NOMO-1 treated with dmso at 0.1 percent for 144 hours (cell line): Measurements from ENCODE around the gene DOK1.

Experiments
- DNase-seq: peaks from one replicate; lab custom pipeline; 2025; ENCODE audit not compliant: unreplicated experiment; lab: John Stamatoyannopoulos, UW

DOK1 gene

DNA sequence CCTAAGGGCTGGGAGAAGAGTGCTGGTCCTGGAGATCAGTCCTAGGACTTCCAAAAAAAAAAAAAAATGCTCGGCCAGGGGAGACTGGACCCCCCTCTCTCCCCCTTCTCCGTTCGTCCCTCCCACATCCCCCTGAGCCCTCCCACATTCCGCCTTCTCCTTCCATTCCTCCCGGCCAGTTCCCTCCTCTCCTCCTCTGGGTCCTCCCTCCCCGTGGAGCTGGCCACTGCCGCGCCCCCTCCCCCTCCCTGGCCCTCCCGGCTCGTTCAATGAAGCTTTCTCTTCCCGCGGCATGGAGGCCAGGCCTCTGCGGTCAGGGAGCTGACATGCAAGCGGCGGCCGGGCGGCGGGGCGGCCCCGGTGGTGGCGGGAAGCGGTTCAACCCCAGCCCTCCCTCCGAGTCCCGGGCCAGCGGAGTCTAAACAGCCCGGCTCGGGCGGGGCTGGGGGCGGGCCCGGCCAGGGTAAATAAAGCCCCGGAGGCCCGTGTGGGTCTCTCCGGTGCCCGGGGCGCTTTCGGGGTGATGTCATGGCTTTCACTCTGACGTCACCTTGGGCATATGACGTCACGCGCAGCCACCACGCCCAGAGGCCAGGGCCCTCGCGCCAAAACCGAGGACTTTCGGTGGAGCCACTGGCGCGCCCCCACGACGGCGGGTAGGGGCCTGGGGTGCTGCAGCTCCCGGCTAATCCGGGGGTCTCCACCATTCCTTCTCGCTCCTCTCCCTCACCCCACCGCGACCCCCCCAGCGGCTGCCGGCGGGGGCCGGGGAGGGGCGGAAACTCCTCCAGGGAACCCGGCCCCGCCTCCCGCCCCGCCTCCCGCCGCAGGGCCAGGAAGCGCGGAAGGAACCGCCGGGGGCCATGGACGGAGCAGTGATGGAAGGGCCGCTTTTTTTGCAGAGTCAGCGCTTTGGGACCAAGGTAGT, at the start of gene DOK1, which contains the start of gene LOXL3:
Gene DOK1, plus strand, starts transcription at position 829 of the 928 bp plus-strand sequence. Its CDS starts 35 bp downstream, at position 864.
Gene LOXL3, minus strand, starts transcription at position 51 of the 928 bp plus-strand sequence. CDS start 1,308 bp downstream, outside the sequence.
- DNase-seq = peak; percentile 75

DNA sequence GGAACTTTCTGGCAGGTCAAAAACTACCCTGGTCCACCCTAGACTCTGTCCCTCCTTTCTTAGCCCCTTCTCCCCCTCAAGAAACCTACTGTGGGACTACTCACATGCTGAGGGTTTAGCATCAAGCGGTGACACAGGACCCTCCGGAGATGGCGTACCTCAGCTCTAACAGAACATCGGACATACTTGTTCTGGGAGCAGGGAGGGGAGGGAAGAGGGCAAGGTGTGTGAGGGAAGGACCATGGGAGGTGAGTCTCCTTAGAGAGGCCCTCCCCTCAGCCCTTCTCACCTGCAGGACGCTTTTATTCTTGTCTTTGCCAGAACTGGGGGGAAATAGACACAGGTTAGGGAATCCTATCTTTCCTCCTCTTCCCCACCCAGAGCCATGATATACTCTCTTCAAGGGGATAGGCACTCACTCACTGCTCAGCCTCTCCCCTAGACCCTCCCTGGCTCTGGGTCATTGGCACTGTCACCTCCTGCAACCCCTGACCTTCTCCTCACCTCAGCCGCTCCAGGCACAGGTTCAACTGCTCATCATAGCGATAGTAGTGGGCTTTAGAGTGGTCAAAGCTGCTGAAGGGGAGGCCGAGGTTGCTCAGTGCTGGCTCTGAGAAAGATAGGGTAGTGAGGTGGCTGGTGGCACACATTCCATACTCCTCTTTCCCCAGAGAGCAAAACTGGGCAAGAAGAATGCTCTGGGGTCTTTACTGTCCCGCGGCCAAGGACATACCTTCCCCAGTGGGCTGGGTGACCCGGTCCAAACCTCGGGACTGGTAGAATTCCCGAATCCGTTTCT, 48.9 kb upstream of the DOK1 start:
- DNase-seq = no peak

GRCh38 chr2:74507145-74507925, 47.2 kb upstream of the DOK1 start, which contains the start of gene PCGF1:
Gene PCGF1 (minus strand): TSS chr2:74507695. CDS start chr2:74507668, 27 bp downstream.
- DNase-seq = peak; percentile 90

DNA sequence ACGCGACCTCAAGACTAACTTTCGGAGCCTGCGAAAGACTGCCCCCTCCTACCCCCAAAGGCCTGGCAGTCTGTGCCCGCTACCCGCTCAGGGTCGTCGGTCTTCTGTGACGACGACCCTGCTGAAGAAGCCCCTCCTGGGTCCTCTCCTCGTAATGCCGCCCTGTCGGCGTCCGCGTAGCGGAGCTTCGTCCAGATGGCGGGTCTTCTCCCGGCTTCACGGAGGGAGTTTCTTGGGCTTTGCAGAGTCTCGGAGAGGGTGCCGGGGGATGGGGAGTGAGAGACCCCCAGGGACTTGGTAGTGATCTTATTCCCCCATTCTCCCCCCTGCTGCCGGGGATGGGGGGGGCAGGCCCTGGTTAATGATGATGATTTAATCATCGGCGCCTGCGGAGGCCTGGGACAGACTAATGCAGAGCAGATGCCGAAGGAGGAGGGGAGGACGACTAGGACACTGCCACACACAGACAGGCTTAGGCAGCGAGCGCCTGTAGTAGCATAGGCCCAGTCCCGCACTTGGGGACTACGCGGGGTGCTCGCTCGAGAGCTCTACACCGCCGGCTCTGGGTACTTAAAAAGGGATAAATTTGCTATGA, 46.5 kb upstream of the DOK1 start:
- DNase-seq = no peak

DNA sequence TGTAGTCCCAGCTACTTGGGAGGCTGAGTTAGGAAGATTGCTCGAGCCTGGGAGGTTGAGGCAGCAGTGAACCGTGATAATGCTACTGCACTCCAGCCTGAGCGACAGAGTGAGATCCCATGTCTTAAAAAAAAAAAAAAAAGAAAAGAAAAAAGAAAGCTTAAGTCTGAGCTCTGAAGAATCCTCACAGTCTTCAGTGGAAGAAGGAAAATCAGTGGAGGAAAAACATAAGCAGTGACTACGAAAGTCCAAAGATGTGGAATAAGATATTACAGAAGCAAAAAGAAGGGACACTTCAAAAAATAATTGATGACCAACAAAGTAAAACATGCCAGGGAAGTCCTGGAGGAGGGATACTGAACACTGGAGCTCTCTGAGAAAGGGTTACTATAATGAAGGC, 44.2 kb upstream of the DOK1 start:
- no peak for DNase-seq

GRCh38 chr2:74511104-74511989, 43.2 kb upstream of the DOK1 start:
- DNase-seq = no peak

DNA sequence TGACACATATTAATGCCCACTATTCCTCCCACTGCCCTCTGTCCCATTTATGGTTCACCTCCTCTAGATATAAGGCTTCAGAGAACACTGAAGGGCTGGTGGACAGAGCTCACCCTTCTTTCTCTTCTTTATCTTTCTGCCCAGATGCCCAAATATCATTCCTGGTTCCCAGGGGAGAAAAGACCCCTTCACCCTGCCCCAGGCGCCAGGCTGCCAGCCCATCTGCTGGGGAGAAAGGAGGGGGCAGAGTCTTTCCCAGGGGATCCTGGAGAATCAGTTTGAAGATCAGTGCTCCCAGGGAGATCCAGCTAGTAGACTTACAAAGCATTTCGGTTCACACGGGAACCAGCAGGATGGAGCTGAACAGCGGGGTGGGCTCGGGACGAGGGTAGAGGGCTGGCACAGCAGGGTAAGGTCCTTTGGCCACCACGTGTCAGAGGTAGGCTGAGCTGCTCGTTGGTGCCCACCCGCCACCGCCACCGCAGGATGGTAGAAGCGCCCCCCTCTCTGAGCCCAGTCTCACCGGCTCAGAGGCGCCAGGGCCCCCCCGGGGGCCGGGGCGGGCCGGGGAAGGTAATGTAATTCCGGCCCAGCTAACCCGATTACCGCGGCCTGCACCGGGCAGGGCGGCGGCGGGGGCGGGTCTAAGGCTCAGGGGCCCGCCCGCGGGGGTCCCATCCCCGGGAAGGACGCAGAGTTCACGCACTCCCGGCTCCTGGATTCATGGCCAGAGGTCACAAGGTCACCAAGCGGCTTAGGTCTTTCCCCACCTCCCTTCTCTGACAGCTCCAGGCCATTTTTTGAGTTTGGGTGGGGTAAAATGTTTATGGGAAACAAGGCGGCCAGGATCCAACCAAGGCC, 41.5 kb upstream of the DOK1 start:
- no peak for DNase-seq

- no peak for DNase-seq
Measured at GRCh38 chr2:74513605-74514367, 40.7 kb upstream of the DOK1 start.

- DNase-seq = no peak
Measured at GRCh38 chr2:74514368-74515270, 39.9 kb upstream of the DOK1 start, which contains the start of gene TLX2. Gene TLX2 (plus strand): TSS chr2:74514450. CDS start chr2:74514807, 357 bp downstream.

GRCh38 chr2:74515271-74515980, 39.1 kb upstream of the DOK1 start:
- no peak for DNase-seq

DNA sequence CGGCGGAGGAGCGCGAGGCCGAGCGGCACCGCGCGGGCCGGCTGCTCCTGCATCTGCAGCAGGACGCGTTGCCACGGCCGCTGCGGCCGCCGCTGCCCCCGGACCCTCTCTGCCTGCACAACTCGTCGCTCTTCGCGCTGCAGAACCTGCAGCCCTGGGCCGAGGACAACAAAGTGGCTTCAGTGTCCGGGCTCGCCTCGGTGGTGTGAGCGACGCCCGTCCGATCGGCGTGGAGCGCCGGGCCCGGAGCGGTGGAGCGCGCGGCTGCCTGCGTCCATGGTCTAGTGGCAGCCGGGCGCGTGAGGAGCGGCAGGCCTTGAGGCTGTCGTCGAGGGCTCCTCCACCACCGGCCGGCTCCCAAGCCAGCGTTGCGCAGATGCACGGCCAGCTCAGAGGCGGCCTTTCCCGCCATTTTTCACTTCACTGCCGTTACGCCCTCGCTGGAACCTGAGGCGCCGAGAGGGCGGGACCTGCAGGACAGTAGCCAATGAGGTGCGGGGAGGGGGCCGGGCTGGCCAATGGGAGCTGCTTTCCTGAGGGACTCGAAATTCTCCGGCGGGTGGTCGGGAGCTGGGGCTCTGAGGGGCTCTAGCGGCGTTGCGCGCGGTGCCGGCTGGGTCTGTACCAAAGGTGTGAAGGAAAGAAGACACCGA, 38.4 kb upstream of the DOK1 start:
- no peak for DNase-seq

DNA sequence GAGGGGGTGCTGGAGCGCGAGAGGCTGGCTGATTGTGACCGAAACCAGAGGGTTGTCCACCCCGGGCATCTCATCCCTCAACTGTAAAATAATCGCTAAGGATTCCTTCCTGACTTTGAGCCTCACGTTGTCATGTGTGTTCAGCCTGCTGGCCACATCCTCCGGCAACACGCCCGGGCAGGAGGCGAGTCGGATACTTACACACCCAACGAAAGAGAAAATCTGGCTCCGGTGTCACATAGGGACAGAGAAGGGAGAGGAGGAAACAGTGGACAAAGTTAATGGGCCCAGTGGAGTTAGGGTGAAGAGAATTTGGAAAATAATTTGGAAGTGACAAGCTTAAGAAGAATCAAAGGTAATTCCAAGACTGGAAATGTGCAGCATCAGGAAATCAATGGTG, 37.9 kb upstream of the DOK1 start:
- no peak for DNase-seq

GRCh38 chr2:74522516-74522915, 32.0 kb upstream of the DOK1 start:
- no peak for DNase-seq

GRCh38 chr2:74524005-74524404, 30.5 kb upstream of the DOK1 start:
- no peak for DNase-seq

DNA sequence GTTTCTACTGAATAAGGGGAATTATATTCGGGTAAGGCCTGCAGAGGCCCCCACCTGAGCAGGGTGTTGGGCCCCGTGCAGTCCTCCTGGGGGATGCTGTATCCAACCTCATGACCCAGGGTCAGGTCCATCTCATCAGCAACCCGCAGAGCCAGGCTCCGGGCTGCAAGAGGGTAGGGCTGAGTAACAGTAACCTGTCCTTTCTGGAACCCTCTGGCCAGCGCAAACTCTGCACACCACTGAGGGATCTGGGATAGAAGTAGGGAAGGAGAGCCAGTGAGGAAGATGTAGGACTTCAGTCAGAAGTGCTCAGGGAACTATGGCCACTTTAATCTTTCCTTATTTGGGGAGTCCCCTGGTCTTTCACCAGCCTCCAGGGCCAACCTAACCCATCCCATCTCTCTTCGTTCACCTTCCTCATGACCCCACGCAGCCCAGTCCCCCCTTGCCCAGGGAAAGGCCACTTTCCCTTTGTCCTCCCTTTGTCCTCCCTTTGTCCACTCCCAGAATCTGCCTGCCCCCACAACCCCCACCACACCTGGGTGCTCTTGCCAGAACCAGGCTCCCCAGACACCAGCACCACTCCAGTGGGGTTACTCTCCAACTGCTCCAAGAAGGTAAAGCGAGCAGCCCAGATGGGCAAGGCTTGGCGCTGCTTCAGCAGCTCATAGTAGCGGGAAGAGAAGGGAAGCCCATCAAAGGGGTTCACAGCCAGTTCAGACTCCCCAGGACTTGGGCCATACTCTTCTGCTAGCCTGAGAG, 29.4 kb upstream of the DOK1 start:
- DNase-seq = no peak
